Upper lobe of left lung (tissue), 6 donors: ENCODE results near the gene TRAP1. TPM values are rescaled to one million over a fixed set of nuclear protein-coding genes. Genes with fewer than 3 reads are reported as not detected.

Source experiments
- ATAC-seq, 2 donors: fragments of 200-7000 bp; cut with Tn5 transposase; one replicate each; pipeline ENCODE4 v1.9.1; 2022; ENCODE audit warnings: mild to moderate bottlenecking in 2 of 2, moderate library complexity in 2 of 2; ENCODE audit not compliant: low FRiP score in 2 of 2
- DNase-seq, 2 donors: peaks; one replicate each; pipeline ENCODE4 v3.0.0-alpha.2; 2019 to 2020
- H3K27ac ChIP-seq, 4 donors: fragments of 200-600 bp; sonication (generic); one replicate each; pipeline ENCODE4 v1.5.1; 2016 to 2019
- H3K27me3 ChIP-seq, 4 donors: fragments of 200-600 bp; sonication (generic); one replicate each; pipeline ENCODE4 v1.5.1; 2017 to 2019
- H3K36me3 ChIP-seq, 4 donors: fragments of 200-600 bp; sonication (generic); one replicate each; pipeline ENCODE4 v1.5.1; 2016 to 2019
- H3K4me1 ChIP-seq, 4 donors: fragments of 200-600 bp; sonication (generic); one replicate each; pipeline ENCODE4 v1.5.1; 2018 to 2019
- H3K4me3 ChIP-seq, 4 donors: fragments of 200-600 bp; sonication (generic); one replicate each; pipeline ENCODE4 v1.5.1; 2017 to 2019; ENCODE audit warnings: mild to moderate bottlenecking in 2 of 4, moderate library complexity in 1 of 4
- H3K9me3 ChIP-seq, 4 donors: fragments of 200-600 bp; sonication (generic); one replicate each; pipeline ENCODE4 v1.5.1; 2018 to 2019
- CTCF ChIP-seq, 6 experiments: fragments of 450-650 bp in 4 of 6; fragments of 200-600 bp in 2 of 6; sonication (generic) in 2 of 6; IDR thresholded peaks; one replicate each; pipeline ENCODE4 v1.5.1; 2016 to 2019; ENCODE audit warnings: antibody characterized with exemption in 6 of 6
- EP300 ChIP-seq, 4 donors: sonication (generic); formaldehyde crosslinking; IDR thresholded peaks; one replicate each; pipeline ENCODE4 v1.5.1; 2017; ENCODE audit warnings: antibody characterized with exemption in 4 of 4, control low read depth in 2 of 4
- POLR2A ChIP-seq, 4 donors: fragments of 450-650 bp; IDR thresholded peaks; one replicate each; pipeline ENCODE4 v1.5.1; 2016 to 2017; ENCODE audit warnings: antibody characterized with exemption in 4 of 4, mild to moderate bottlenecking in 2 of 4
- POLR2AphosphoS5 ChIP-seq, 2 donors: sonication (generic); formaldehyde crosslinking; IDR thresholded peaks; one replicate each; pipeline ENCODE4 v1.5.1; 2017; ENCODE audit warnings: antibody characterized with exemption in 2 of 2
- WGBS, 2 donors: methylation state at CpG; one replicate each; pipeline ENCODE4 v1.1.5; 2017 to 2018; 5-methylcytosine and 5-hydroxymethylcytosine counted together
- total RNA-seq, 6 donors: library from RNA; depleted of rRNA in 4 of 6; stranded (reverse); fragments of >200 nt in 4 of 6; gene quantifications; one replicate each; pipeline versions ENCODE4 v1.1.0 to v1.2.1, GENCODE V29; 2016 to 2021
- donor health status: DM: no; HTN: no; CAD: no; lungs with moderate emphysema.
- donor health status: DM: no; HTN: yes; CAD: no; lungs with severe emphysema.

Gene TRAP1
- total RNA-seq, 6 donors from 2014 or later: 48.0 to 81.7 (median 55.0) TPM

- peak in 1 of 2 donors; percentile 48 for DNase-seq
- no peak for ATAC-seq
- no peak for TF ChIP-seq POLR2A (IDR thresholded peaks at IDR 0.05)
- no peak for TF ChIP-seq CTCF (IDR thresholded peaks at IDR 0.05)
- no peak for TF ChIP-seq POLR2AphosphoS5 (IDR thresholded peaks at IDR 0.05)
- TF ChIP-seq EP300 (IDR thresholded peaks at IDR 0.05): no peak
- Histone ChIP-seq H3K4me1 (no peaks in the 10 kb centered on the region), H3K4me3 (no peak overlapping the region), H3K27me3 (no peaks in the 10 kb centered on the region), H3K27ac (no peak overlapping the region), H3K36me3 (no peaks in the 10 kb centered on the region), H3K9me3 (no peaks in the 10 kb centered on the region)
- WGBS, 2 donors: 75 to 76% methylated on average over 3 of the region's 3 CpGs
Measured at GRCh38 chr16:3618769-3619141, 98.6 kb downstream of the TRAP1 start.

GRCh38 chr16:3612510-3613466 is 104.5 kb downstream of the TRAP1 start:
- ATAC-seq (no peak), DNase-seq (no peak)
- Histone ChIP-seq H3K36me3 (no peaks in the 10 kb centered on the region), H3K27ac (peak overlapping the region in 2 of 4 donors; percentile 83 to 91), H3K4me3 (peak overlapping the region; percentile 31 to 99 (median 94)), H3K4me1 (peaks cover 20 to 26% (median 23%) of the 10 kb centered on the region in 4 donors), H3K9me3 (no peaks in the 10 kb centered on the region), H3K27me3 (no peaks in the 10 kb centered on the region)
- no peak for TF ChIP-seq POLR2AphosphoS5 (IDR thresholded peaks at IDR 0.05)
- TF ChIP-seq CTCF (IDR thresholded peaks at IDR 0.05): no peak
- WGBS, 2 donors: 73 to 78% methylated on average over 31 to 34 of the region's 34 CpGs

GRCh38 chr16:3611146-3611975 is 106.0 kb downstream of the TRAP1 start, which contains the start of gene SLX4:
Gene SLX4, minus strand, starts transcription at chr16:3611606. Its CDS starts 2,642 bp downstream, at chr16:3608964.
- no peaks in the 10 kb centered on the region for H3K36me3 ChIP-seq
- H3K27me3 ChIP-seq: no peaks in the 10 kb centered on the region
- DNase-seq: peak; percentile 90 to 99
- WGBS, 2 donors: 1% methylated on average over 31 to 36 of the region's 86 CpGs
- H3K4me3 ChIP-seq: peak within 1 kb of the TSS; percentile 89 to 99 (median 95)
- H3K4me1 ChIP-seq: peaks cover 20 to 26% (median 23%) of the 10 kb centered on the region in 4 donors
- H3K27ac ChIP-seq: peak within 1 kb of the TSS; percentile 83 to 94 (median 88)
- ATAC-seq: peak; percentile 93 to 96
- TF ChIP-seq EP300 (IDR thresholded peaks at IDR 0.05) (no peak), POLR2A (IDR thresholded peaks at IDR 0.05) (peak in 2 of 4 donors; percentile 85 to 86), CTCF (IDR thresholded peaks at IDR 0.05) (peak in 4 of 6 experiments; percentile 4 to 51 (median 18)), POLR2AphosphoS5 (IDR thresholded peaks at IDR 0.05) (peak in 1 of 2 donors; percentile 72)
- no peaks in the 10 kb centered on the region for H3K9me3 ChIP-seq

- peaks cover 20 to 26% (median 23%) of the 10 kb centered on the region in 4 donors for H3K4me1 ChIP-seq
- no peak for TF ChIP-seq POLR2A (IDR thresholded peaks at IDR 0.05)
- no peak for TF ChIP-seq POLR2AphosphoS5 (IDR thresholded peaks at IDR 0.05)
- TF ChIP-seq CTCF (IDR thresholded peaks at IDR 0.05): no peak
- TF ChIP-seq EP300 (IDR thresholded peaks at IDR 0.05): no peak
- H3K27me3 ChIP-seq: no peaks in the 10 kb centered on the region
- H3K27ac ChIP-seq: peak overlapping the region; percentile 83 to 94 (median 88)
- ATAC-seq (peak in 1 of 2 donors; percentile 7), DNase-seq (no peak)
- H3K36me3 ChIP-seq: peaks cover 0 to 5% (median 0%) of the 10 kb centered on the region in 4 donors
- no peaks in the 10 kb centered on the region for H3K9me3 ChIP-seq
- WGBS, 2 donors: 3% methylated on average over 10 of the region's 10 CpGs
- peak overlapping the region; percentile 89 to 99 (median 95) for H3K4me3 ChIP-seq
Measured at GRCh38 chr16:3610698-3611145, 106.6 kb downstream of the TRAP1 start.
